Activated CD4-positive, alpha-beta T cell treated with anti-CD3 and anti-CD28 coated beads, Interleukin-2, amount 50 U/mL, for 48 hours (primary cell): ENCODE results near the gene CBR3.
"Not testable (repeated sequence)": the region's sequence is repeated elsewhere in the genome, so short reads cannot be mapped to it uniquely, and the experiment has no call there.

Source experiments
- DNase-seq, 2 experiments: peaks; one replicate each; pipeline ENCODE4 v3.0.0-alpha.2; 2020

The CBR3 gene

GRCh38 chr21:36120304-36120888 is 14.5 kb upstream of the CBR3 start:
- DNase-seq, result no peak

DNA sequence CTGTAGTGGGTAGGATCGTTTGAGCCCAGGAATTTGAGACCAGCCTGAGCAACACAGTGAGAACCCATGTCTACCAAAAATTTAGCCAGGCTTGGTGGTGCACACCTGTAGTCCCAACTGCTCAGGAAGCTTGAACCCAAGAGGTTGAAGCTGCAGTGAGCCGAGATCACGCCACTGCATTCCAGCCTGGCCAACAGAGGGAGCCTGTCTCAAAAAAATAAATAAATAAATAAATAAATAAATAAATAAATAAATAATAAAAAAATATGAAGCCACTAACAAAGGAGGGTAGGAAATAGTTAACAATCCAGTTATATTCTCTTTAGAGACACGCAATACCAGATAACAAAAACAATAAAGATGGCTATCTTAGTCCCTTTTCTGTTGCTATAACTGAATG is 11.9 kb upstream of the CBR3 start:
- DNase-seq, result no peak

GRCh38 chr21:36124395-36124794 is 10.5 kb upstream of the CBR3 start:
- no peak for DNase-seq

GRCh38 chr21:36125512-36126207 is 9.2 kb upstream of the CBR3 start:
- peak; percentile 63 to 68 for DNase-seq

DNA sequence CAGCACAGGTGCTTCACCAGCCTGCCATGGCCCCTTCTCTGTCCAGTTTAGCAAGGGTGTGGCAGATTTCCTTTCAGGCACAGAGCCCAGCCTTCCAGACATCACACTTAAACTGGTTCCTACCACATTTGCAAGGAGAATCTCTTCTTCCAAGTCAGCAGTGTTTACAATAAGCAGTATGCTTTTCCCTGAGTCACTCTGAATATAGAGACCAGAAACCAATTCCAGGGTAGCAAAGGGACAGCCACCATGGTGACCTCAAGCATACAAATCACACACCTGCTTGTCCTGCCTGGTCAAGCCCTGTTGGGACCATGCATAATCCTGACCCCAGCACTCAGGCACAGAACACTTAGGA is 8.7 kb upstream of the CBR3 start:
- no peak for DNase-seq

GRCh38 chr21:36126621-36127110 is 8.2 kb upstream of the CBR3 start:
- DNase-seq, result no peak

DNA sequence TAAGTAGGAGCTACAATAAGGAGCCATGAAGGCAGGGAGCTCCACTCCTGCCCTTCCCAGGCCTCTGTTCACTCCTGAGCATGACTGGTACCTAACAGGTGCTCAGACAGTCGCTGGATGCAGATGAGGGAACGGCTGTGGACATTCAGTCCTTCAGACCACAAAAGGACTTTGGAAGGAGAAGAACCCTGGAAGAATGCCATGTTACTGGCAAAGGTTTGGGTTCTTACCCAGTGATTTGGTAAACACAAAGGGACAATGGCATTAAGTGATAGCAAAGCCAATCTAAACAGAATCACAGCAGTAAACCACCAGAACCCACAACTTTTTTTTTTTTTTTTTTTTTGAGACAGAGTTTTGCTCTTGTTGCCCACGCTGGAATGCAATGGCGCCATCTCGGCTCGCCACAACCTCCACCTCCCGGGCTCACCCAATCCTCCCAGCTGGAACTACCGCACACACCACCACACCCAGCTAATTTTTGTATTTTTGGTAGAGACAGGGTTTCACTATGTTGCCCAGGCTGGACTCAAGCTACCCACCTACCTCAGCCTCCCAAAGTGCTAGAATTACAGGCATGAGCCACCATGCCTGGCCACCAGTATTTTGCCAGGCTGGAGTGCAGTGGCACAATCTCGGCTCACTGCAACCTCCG is 7.5 kb upstream of the CBR3 start:
- no peak for DNase-seq

DNA sequence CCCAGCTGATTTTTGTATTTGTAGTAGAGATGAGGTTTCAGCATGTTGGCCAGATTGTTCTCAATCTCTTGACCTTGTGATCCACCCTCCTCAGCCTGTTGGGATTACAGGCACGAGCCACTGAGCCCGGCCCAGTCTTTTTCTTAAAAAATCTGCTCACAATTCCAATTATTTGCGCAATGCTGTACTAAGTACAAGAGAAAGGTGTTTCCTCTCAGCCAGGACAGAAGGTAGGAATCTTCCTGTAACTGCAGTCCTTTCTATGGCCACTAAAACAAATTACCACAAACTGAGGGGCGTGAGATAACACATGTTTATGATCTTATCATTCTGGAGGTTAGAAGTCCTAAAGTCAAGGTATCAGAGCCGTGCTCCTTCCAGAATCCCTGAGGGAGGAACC is 6.9 kb upstream of the CBR3 start:
- no peak for DNase-seq

DNA sequence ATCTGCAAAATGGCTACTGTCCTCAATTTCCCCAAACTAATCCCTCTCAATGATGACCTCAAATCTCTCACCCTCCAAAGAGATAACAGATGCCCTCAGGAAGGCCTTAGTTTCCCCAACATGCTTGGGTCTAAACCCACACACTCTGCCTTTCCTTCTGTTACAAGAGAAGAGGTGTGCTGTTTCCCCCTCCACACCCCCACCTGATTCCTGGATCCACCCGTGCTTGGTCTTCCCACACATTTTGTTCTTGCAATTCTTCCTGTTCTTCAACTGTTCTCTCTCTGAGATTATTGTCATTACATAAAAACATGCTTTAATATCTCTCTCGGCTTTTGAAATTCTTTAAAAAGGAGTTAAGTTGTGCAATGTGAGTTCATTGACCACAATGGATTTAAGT is 5.7 kb upstream of the CBR3 start:
- no peak for DNase-seq

- DNase-seq, result not testable (repeated sequence)
Measured at GRCh38 chr21:36130414-36130762, 4.5 kb upstream of the CBR3 start.

DNA sequence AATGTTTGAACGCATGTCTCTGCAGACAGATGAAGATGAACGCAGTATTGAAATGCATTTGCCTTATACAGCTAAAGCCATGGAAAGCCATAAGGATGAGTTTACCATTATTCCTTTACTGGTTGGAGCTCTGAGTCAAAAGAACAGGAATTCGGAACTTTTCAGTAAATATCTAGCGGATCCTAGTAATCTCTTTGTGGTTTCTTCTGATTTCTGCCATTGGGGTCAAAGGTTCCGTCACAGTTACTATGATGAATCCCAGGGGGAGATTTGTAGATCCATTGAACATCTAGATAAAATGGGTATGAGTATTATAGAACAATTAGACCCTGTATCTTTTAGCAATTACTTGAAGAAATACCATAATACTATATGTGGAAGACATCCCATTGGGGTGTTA is 4.0 kb upstream of the CBR3 start:
- not testable (repeated sequence) for DNase-seq

DNA sequence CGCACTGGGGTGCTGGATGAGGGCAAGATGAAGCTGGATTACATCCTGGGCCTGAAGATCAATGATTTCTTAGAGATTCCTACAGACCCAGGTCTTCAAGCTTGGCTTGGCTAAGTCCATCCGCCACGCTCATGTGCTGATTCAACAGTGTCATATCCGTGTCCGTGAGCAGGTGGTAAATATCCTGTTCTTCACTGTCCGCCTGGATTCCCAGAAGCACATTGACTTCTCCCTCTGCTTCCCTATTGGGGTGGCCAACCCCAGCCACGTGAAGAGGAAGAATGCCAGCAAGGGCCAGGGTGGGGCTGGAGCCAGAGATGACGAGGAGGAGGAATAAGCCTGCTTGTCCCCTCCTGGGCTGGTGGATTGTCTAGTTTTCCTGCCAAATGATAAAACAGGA is 2.2 kb upstream of the CBR3 start:
- no peak for DNase-seq

- peak; percentile 66 to 76 for DNase-seq
Measured at GRCh38 chr21:36135391-36136102, 668 bp downstream of the CBR3 start.

GRCh38 chr21:36139791-36140190 is 4.9 kb downstream of the CBR3 start:
- DNase-seq, result not testable (repeated sequence)

- peak; percentile 77 to 87 for DNase-seq
Measured at GRCh38 chr21:36141513-36141925, 6.6 kb downstream of the CBR3 start.

GRCh38 chr21:36144233-36144632 is 9.4 kb downstream of the CBR3 start:
- not testable (repeated sequence) for DNase-seq

GRCh38 chr21:36145259-36145658 is 10.4 kb downstream of the CBR3 start:
- DNase-seq, result no peak

GRCh38 chr21:36147911-36148310 is 13.0 kb downstream of the CBR3 start:
- DNase-seq, result no peak

- DNase-seq, result no peak
Measured at GRCh38 chr21:36148886-36149285, 14.0 kb downstream of the CBR3 start.

GRCh38 chr21:36149788-36150711 is 15.2 kb downstream of the CBR3 start:
- DNase-seq, result no peak

- DNase-seq, result no peak
Measured at GRCh38 chr21:36155603-36156338, 20.9 kb downstream of the CBR3 start.

GRCh38 chr21:36156339-36156814 is 21.5 kb downstream of the CBR3 start:
- DNase-seq, result peak; percentile 100
